Activated naive CD4-positive, alpha-beta T cell treated with anti-CD3 and anti-CD28 coated beads, Interleukin-2, amount 50 U/mL, for 72 hours (primary cell): ENCODE data around the gene NFE2L1. TPM values are rescaled to one million over a fixed set of nuclear protein-coding genes. Genes with fewer than 3 reads are reported as not detected.
A peak's percentile ranks its signal among the peaks of the same experiment; 100 is the strongest.

Experiments used
- ATAC-seq, 2 donors: fragments of 150-1000 bp; cut with Tn5 transposase; 2 replicates each; pipeline ENCODE4 v1.10.0; 2021; ENCODE audit warnings: mild to moderate bottlenecking in 2 of 2, moderate library complexity in 2 of 2
- DNase-seq, 2 donors: peaks; one replicate each; pipeline ENCODE4 v3.0.0; 2021 to 2022; ENCODE audit warnings: low spot score in 2 of 2
- H3K27ac Mint-ChIP-seq, 2 donors: one replicate each; pipeline ENCODE4 v1.8.0; 2022; ENCODE audit warnings: mild to moderate bottlenecking in 2 of 2, mixed read lengths in 2 of 2
- H3K36me3 Mint-ChIP-seq, 2 donors: one replicate each; pipeline ENCODE4 v1.8.0; 2022; ENCODE audit warnings: mixed read lengths in 2 of 2
- H3K9me3 Mint-ChIP-seq, 2 donors: one replicate each; pipeline ENCODE4 v1.8.0; 2022; ENCODE audit warnings: mixed read lengths in 2 of 2
- total RNA-seq, 2 donors: library from RNA; stranded (reverse); gene quantifications; one replicate each; pipeline ENCODE4 v1.2.3, GENCODE V29; 2022

The NFE2L1 gene
- total RNA-seq, 2 donors from 2014 or later = 81.9 to 92.5 TPM

GRCh38 chr17:48036693-48037035, 11.5 kb upstream of the NFE2L1 start:
- no peak overlapping the region for H3K27ac Mint-ChIP-seq

GRCh38 chr17:48037036-48037837, 10.9 kb upstream of the NFE2L1 start, which contains the start of gene COPZ2:
Gene COPZ2, minus strand, starts transcription at chr17:48037797. Its CDS starts 20 bp downstream, at chr17:48037777.
- peak; percentile 88 to 92 for ATAC-seq
- H3K27ac Mint-ChIP-seq = peak within 1 kb of the TSS; percentile 2 to 53
- DNase-seq = peak in 1 of 2 donors; percentile 70
- H3K36me3 Mint-ChIP-seq = peaks cover 0 to 7% of the 10 kb centered on the region in 2 donors
- H3K9me3 Mint-ChIP-seq = no peaks in the 10 kb centered on the region

More at GRCh38 chr17:48036693-48037035, 11.5 kb upstream of the NFE2L1 start:
- peaks cover 0 to 7% of the 10 kb centered on the region in 2 donors for H3K36me3 Mint-ChIP-seq
- no peaks in the 10 kb centered on the region for H3K9me3 Mint-ChIP-seq
- ATAC-seq = no peak
- DNase-seq = no peak

GRCh38 chr17:48037838-48038323, 10.3 kb upstream of the NFE2L1 start:
- Mint-ChIP-seq H3K27ac (peak overlapping the region; percentile 2 to 53), H3K36me3 (peaks cover 0 to 7% of the 10 kb centered on the region in 2 donors), H3K9me3 (no peaks in the 10 kb centered on the region)
- ATAC-seq (peak; percentile 20 to 34), DNase-seq (peak in 1 of 2 donors; percentile 26)

GRCh38 chr17:48038687-48039086, 9.5 kb upstream of the NFE2L1 start:
- peaks cover 0 to 7% of the 10 kb centered on the region in 2 donors for H3K36me3 Mint-ChIP-seq
- no peak overlapping the region for H3K27ac Mint-ChIP-seq
- H3K9me3 Mint-ChIP-seq = no peaks in the 10 kb centered on the region
- DNase-seq = no peak
- ATAC-seq = no peak

- Mint-ChIP-seq H3K27ac (no peak overlapping the region), H3K9me3 (no peaks in the 10 kb centered on the region), H3K36me3 (peaks cover 15 to 20% of the 10 kb centered on the region in 2 donors)
- ATAC-seq (no peak), DNase-seq (no peak)
These were observed 5.0 kb upstream of the NFE2L1 start for GRCh38 chr17:48043176-48043575.

GRCh38 chr17:48044851-48045250, 3.3 kb upstream of the NFE2L1 start:
- peaks cover 29 to 31% of the 10 kb centered on the region in 2 donors for H3K36me3 Mint-ChIP-seq
- H3K9me3 Mint-ChIP-seq = no peaks in the 10 kb centered on the region
- no peak for DNase-seq
- no peak for ATAC-seq
- no peak overlapping the region for H3K27ac Mint-ChIP-seq

- no peak for DNase-seq
- ATAC-seq = no peak
- H3K9me3 Mint-ChIP-seq = no peaks in the 10 kb centered on the region
- H3K27ac Mint-ChIP-seq = peak overlapping the region in 1 of 2 donors; percentile 10
- H3K36me3 Mint-ChIP-seq = peaks cover 35 to 37% of the 10 kb centered on the region in 2 donors
These were observed 2.7 kb upstream of the NFE2L1 start for GRCh38 chr17:48045316-48046001.

- H3K36me3 Mint-ChIP-seq = peaks cover 40 to 42% of the 10 kb centered on the region in 2 donors
- DNase-seq (no peak), ATAC-seq (no peak)
- H3K9me3 Mint-ChIP-seq = no peaks in the 10 kb centered on the region
- peak overlapping the region; percentile 72 to 93 for H3K27ac Mint-ChIP-seq
These were observed 1.9 kb upstream of the NFE2L1 start for GRCh38 chr17:48046296-48046695.

- DNase-seq (no peak), ATAC-seq (no peak)
- Mint-ChIP-seq H3K27ac (peak overlapping the region; percentile 93 to 100), H3K36me3 (peaks cover 42 to 47% of the 10 kb centered on the region in 2 donors), H3K9me3 (no peaks in the 10 kb centered on the region)
These were observed 932 bp upstream of the NFE2L1 start for GRCh38 chr17:48047113-48047740.

- DNase-seq (no peak), ATAC-seq (peak; percentile 25 to 36)
- Mint-ChIP-seq H3K27ac (peak overlapping the region; percentile 93 to 100), H3K9me3 (no peaks in the 10 kb centered on the region), H3K36me3 (peaks cover 42 to 47% of the 10 kb centered on the region in 2 donors)
These were observed 396 bp downstream of the NFE2L1 start for GRCh38 chr17:48048384-48049126.

- Mint-ChIP-seq H3K9me3 (no peaks in the 10 kb centered on the region), H3K27ac (peak overlapping the region; percentile 98 to 100), H3K36me3 (peaks cover 52 to 56% of the 10 kb centered on the region in 2 donors)
- DNase-seq (no peak), ATAC-seq (no peak)
These were observed 3.1 kb downstream of the NFE2L1 start for GRCh38 chr17:48051283-48051682.

- Mint-ChIP-seq H3K9me3 (no peaks in the 10 kb centered on the region), H3K36me3 (peaks cover 53 to 56% of the 10 kb centered on the region in 2 donors)
- no peak for ATAC-seq
These were observed 3.7 kb downstream of the NFE2L1 start for GRCh38 chr17:48051706-48052486.

GRCh38 chr17:48052956-48053757, 5.0 kb downstream of the NFE2L1 start:
- H3K36me3 Mint-ChIP-seq = peaks cover 42 to 61% of the 10 kb centered on the region in 2 donors
- no peaks in the 10 kb centered on the region for H3K9me3 Mint-ChIP-seq
- ATAC-seq = no peak
- peak overlapping the region; percentile 90 to 98 for H3K27ac Mint-ChIP-seq
- DNase-seq = no peak

More at GRCh38 chr17:48051706-48052486, 3.7 kb downstream of the NFE2L1 start:
- peak overlapping the region; percentile 46 to 98 for H3K27ac Mint-ChIP-seq
- DNase-seq = no peak

- ATAC-seq (no peak), DNase-seq (no peak)
- H3K27ac Mint-ChIP-seq = peak overlapping the region; percentile 67 to 98
- H3K36me3 Mint-ChIP-seq = peaks cover 44 to 63% of the 10 kb centered on the region in 2 donors
- no peaks in the 10 kb centered on the region for H3K9me3 Mint-ChIP-seq
These were observed 5.6 kb downstream of the NFE2L1 start for GRCh38 chr17:48053758-48054237.
